ENCODE data around the gene MYOM3.

Gene MYOM3

GRCh38 chr1:24113641-24114033, 1.7 kb upstream of the MYOM3 start:
- no peak for DNase-seq

DNA sequence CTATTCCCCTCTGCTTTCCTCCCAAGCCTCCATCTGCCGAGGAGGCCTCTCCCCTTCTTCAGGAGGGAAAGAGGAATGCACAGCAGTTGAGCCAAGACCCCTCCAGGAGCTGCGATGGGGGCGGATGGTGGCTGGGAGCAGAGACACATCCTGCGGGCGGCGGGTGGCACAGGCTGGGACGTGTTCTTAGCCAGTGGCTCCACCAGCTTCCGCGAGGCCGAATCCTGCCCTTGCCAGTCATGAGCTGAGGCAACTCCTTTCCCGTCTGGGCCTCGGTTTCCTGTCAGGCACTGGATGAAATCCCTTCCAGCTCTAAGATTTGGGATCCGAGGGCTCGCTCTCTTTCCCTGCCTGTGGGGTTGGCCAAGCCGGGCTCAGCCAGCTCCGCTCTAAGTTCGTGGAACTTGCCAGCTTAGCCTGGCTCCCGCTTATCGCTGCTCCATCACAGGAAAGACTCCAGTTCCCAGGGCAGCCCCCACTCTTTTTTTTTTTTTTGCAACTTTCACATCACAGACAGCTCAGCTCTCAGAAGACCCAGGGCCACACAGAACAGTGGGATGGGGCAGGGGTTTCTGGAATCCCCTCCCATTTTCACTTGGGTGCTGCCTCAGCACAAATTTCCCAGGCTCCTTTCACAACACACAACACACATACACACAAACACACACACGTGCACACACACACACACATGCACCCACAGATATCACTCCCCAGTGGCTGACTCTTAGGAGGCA, 506 bp downstream of the MYOM3 start:
- no peak for DNase-seq

DNA sequence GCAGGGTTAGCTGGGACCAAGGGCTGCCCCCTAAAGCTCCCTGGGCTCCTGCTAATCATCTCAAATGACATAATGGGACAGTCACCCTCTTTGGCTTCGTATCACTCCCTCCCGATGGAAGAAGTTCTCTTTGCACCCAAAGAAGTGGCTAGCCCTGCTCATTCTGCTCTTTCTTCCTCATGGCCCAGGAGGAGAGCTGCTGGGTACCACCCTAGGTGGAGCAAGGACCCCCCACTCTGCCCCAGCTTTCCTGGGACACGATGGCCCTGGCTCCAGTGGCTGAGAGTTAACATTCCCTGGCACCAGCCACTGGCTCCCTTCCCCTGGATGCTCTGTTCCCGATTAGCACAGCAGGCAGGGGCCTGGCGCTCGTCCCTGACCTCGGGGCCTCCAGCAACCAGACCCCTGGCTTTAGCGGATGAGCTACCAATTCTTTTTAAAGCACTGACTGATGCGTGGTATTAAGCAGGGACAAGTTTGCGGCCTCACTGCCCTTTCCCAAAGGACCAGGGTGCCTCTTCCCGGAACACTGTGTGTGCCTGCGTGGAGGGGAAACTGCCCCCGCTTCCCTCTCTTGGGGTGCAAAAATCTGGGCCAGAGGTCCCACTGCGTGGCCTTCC, 1.2 kb downstream of the MYOM3 start:
- no peak for DNase-seq

DNA sequence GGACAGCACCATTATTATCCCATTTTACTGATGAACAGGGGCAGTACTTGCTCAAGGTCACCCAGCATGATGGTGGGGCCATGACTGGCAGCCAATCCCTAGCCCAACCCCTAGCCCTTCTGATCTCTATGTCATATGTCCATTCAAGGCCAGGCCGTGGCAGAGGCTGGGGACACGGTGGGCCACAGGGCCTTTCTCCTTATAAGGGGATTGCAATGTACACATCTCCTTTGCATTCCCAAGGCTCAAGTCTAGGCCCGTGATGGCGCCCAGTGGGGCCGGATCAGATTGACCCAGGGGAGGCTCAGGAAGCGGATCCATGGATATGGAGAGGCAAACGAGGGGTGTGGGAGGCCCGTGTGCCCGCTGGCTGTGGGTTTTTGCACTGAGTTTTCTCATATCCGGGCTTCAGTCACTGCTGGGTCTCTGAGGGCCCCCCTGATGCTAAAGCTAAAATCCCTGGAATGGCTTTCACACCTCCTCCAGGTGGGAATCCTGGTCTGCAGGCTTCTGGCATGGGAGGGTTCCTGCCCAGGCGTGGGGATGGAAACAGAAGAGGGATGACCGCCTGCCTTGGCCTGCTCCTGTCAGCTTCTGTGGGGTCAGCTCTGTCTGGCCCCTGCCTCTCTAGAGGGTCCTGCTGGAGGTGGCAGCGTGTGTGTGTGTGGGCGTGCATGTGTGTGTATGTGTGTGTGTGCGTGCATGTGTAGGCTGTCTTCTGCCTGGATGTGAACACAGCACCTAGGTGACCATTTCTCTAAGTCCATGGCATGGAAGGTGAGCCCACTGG, 2.1 kb downstream of the MYOM3 start:
- no peak for DNase-seq

- no peak for DNase-seq
These were observed 2.8 kb downstream of the MYOM3 start for GRCh38 chr1:24109166-24109483.

DNA sequence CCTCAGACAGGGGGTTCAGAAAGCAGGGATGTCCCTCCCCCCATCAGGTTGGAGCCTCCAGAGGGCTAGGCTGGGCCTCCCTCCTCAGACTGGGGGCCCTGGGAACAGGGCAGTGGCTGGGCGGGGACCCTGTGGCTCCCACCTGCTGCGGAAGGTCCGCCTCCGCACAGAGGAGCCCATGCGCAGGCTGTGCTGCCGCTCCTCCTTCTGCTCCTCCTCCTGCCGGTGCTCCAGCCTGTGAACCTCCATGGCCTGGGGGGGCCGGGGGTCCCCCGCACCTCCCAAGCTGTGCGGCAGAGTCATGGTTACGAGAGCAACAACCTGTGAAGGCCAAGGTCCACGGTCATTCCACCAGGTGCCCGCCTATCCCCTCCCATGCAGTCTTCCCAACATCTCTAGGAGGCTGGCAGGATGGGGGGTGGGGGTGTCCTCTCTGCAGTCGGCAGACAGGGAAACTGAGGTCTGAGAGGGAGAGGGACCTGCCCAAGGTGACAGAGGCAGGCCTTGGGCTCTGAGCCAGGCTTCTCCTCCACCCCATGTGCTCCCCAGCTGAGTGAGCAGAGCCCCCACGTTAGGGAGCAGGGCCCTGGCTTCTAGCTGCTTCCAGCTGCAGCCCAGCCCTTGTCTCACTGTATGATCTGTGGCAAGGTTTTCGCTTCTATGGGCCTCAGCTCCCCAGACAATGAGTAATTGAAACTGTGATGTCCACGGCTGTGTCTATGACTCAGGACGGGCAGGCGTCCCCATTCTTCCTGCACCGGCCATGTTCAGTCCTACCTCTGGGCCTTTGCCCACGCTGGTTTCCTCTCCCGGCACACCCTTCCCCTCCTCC, 3.4 kb downstream of the MYOM3 start:
- DNase-seq, result no peak

- DNase-seq, result no peak
These were observed 4.3 kb downstream of the MYOM3 start for GRCh38 chr1:24107462-24108138.

- no peak for DNase-seq
These were observed 6.4 kb downstream of the MYOM3 start for GRCh38 chr1:24105368-24106160.

GRCh38 chr1:24104854-24105253, 7.1 kb downstream of the MYOM3 start:
- no peak for DNase-seq

DNA sequence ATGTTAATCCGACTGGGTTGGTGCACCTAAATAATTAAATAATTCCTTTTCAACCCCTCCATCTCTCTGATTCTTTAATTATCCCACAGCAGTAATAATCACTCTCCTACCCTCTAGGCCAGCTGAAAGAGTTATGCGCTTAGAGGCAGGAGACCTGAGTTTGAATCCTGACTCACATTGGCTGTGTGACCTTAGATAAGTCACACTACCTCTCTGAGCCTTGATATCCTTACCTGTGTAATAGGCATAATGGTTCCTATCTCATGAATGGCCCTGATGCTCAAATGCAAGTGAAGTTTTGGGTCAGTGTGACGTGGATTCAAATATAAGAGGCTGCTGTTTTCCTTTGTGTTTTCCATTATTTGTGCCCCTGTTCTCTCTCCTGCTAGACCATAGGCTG, 8.1 kb downstream of the MYOM3 start:
- DNase-seq, result no peak

DNA sequence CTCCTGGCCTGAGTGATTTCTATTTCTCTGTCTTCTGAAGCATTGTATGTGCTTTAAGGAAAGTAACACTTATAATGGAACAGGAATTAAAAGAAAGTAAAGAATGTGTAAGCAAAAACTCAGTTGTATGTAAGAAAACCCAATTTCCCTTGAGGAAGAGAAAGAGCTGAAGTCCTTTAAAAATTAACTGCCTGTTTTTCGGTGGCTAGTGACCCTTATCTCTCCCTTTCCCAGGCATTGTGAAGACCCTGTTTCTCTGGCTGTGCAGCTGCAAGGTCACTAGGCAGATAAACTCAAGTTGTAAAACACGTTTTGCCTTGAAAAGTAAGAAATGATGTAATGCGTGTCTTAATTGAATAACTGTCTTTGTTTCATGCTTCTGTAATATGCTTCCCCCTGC, 8.5 kb downstream of the MYOM3 start:
- DNase-seq, result no peak

DNA sequence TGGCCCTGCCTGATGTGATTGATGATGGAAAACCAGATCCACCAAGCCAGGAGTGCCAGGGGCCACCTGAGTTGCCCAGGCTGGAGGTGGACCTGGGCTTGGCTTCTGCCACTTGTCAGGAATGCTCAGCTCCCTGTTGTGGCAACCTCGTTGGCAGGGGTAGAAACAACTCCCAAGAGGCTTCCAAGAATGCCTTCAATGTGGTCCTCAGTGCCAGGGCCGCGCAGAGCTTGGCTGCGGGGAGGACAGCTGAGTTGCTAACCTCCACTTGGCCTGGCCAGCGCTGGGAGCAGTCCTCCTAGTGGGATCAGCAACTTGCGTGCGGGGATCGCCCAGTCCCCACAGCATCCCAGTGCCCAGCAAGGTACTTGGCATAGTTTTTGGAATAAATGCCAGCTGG, 9.0 kb downstream of the MYOM3 start:
- no peak for DNase-seq

DNA sequence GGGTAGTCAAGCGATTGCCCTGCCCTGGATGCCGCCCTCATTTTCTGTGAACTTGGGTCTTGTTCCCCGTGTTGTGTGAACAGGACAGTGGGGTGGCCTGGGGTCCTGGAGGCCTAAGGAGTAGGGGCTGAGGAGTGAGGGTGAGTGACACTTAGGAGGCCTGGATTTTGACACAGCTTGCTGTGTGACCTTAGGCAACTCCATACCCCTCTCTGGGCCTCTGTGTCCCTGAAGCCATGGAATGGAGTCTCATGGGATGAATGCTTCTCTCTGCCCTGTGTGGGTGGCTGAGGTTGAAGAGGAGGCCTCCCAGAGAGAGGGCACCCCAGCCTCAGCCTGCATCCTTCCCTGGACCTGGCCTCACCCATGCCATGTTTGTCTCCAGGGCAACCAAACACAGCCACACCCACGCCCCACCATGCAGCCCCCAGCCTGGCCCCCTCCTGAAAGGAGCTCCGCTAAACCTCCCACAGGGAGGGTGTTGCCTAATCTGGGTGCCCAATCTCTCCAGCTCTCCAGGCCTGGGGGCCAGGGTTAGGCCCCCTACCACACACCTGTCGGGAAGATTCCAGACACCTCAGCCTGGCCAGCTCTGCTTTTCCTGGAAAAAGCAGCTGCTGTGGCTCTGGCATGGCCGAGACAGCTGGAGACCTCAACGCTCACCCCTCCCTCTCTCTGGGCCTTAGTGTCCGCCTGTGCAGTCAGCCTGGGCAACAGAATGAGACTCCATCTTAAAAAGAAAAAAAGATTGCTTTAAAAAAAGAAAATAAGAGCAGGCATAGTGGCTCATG, 9.9 kb downstream of the MYOM3 start:
- DNase-seq, result no peak

GRCh38 chr1:24100945-24101737, 10.8 kb downstream of the MYOM3 start:
- no peak for DNase-seq

- no peak for DNase-seq
These were observed 12.8 kb downstream of the MYOM3 start for GRCh38 chr1:24098943-24099638.

DNA sequence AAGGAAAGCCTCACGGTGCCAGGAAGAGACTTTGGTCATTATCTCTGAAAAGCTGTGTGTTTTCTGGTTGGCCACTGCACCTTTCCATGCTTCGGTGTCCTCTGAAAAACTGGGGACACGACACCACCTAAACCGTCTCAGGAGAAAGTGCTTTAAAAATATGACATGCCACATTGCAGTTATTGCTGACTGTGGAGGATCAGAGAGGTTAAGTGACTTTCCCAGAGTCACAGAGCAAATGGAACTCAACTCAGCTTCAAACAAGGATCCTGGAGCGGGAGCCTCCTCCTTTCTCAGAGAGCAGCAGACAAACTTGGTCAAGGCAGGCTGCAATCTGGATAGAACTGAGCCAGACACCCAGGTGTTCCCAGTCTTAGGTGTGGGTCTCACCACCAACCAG, 13.8 kb downstream of the MYOM3 start:
- no peak for DNase-seq

- DNase-seq, result no peak
These were observed 14.3 kb downstream of the MYOM3 start for GRCh38 chr1:24097663-24098062.

DNA sequence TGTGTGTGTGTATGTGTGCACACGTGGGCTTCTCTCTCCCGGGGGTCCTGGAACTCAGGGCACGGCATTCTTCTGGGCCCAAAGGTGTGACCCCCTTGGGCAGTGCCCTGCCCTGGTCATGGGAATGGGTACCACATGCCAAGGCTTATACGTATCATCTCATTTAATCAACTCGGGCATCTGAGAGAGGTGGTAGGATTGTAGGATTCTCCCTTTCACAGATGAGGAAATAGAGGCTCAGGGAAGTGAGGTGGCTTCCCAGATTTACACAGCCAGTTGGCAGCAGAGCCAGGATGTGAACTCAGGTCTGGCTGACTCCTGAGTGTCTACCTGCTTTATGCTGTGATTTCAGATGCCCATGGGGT, 15.2 kb downstream of the MYOM3 start:
- no peak for DNase-seq

DNA sequence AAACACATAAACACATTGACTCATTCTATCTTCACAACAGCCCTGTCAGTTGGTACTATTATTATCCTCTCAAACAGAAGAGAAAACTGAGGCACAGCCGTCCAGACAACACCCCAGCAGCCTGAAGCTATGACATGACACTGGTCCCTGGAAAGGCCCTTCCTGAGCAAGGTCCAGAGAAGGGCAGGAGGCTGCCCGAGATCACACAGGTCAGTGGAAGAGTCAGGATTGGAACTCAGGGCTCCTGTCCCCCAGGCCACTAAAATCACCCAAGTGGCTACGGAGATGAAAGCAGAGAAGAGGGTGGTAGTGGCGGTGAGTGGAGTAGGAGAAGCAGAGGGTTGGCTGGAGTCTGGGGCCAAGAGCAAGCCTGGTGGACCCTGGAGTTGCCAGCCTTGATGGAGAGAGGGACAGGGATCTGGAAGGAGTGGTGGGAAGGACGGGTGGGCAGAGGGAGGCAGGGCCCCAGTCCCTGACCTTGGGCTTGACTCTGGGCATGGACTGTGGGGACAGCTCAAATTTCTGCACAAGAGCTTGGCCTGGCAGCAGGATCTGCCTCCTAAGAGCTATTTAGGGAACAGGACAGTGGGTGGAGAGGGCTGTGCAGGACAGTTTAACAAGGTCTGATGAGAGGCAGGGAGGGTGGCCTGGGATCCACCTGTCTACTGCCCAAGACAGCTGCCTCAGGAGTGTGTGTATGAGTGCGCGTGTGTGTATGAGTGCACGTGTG, 15.8 kb downstream of the MYOM3 start:
- DNase-seq, result no peak
